H9 (cell line): ENCODE measurements around the gene SHMT1. TPM values are rescaled to one million over a fixed set of nuclear protein-coding genes. Genes with fewer than 3 reads are reported as not detected.
A peak's percentile ranks its signal among the peaks of the same experiment; 100 is the strongest.

Source experiments
- DNase-seq: peaks from one replicate; pipeline ENCODE4 v3.0.0-alpha.2; 2017
- H2AFZ ChIP-seq: one replicate; pipeline ENCODE4 v1.6.1; 2013; ENCODE audit warnings: mild to moderate bottlenecking, low read length, control low read depth, moderate library complexity
- H2AK5ac ChIP-seq: 2 replicates; pipeline ENCODE4 v1.6.1; 2013; ENCODE audit warnings: low read length, control low read depth, mixed read lengths; ENCODE audit not compliant: insufficient read length
- H2BK120ac ChIP-seq: one replicate; pipeline ENCODE4 v1.6.1; 2013; ENCODE audit warnings: low read depth, mild to moderate bottlenecking, low read length, control low read depth, inconsistent platforms; ENCODE audit not compliant: poor library complexity, severe bottlenecking
- H2BK12ac ChIP-seq: 2 replicates; pipeline ENCODE4 v1.6.1; 2013; ENCODE audit warnings: low read length, control low read depth, mixed read lengths, low read depth; ENCODE audit not compliant: insufficient read length
- H2BK15ac ChIP-seq: 2 replicates; pipeline ENCODE4 v1.6.1; 2013; ENCODE audit warnings: low read depth, low read length, control low read depth
- H2BK20ac ChIP-seq: one replicate; pipeline ENCODE4 v1.6.1; 2013; ENCODE audit warnings: low read depth, mild to moderate bottlenecking, low read length, control low read depth, inconsistent platforms; ENCODE audit not compliant: poor library complexity, severe bottlenecking
- H2BK5ac ChIP-seq: 2 replicates; pipeline ENCODE4 v1.6.1; 2013; ENCODE audit warnings: low read length, control low read depth, mixed read lengths; ENCODE audit not compliant: insufficient read length
- H3K14ac ChIP-seq: 2 replicates; pipeline ENCODE4 v1.6.1; 2013; ENCODE audit warnings: low read length, control low read depth; ENCODE audit not compliant: insufficient read depth
- H3K18ac ChIP-seq: 2 replicates; pipeline ENCODE4 v1.6.1; 2013; ENCODE audit warnings: low read depth, mild to moderate bottlenecking, mixed read lengths, low read length, control low read depth; ENCODE audit not compliant: insufficient read length
- H3K23ac ChIP-seq: 2 replicates; pipeline ENCODE4 v1.6.1; 2013; ENCODE audit warnings: low read length, control low read depth, mixed read lengths, low read depth; ENCODE audit not compliant: insufficient read length
- H3K23me2 ChIP-seq: 2 replicates; pipeline ENCODE4 v1.6.1; 2013; ENCODE audit warnings: low read depth, mild to moderate bottlenecking, mixed read lengths, low read length, control low read depth; ENCODE audit not compliant: insufficient read length, poor library complexity, severe bottlenecking
- H3K27ac ChIP-seq: 2 replicates; pipeline ENCODE4 v1.5.1; 2013; ENCODE audit warnings: low read length, control low read depth, mixed read lengths, low read depth; ENCODE audit not compliant: insufficient read length
- H3K27me3 ChIP-seq: 2 replicates; pipeline ENCODE4 v1.6.1; 2013; ENCODE audit warnings: low read length, control low read depth, inconsistent platforms; ENCODE audit not compliant: insufficient read depth
- H3K4ac ChIP-seq: 2 replicates; pipeline ENCODE4 v1.6.1; 2013; ENCODE audit warnings: low read depth, mild to moderate bottlenecking, control low read depth, inconsistent platforms, low read length, moderate library complexity
- H3K4me1 ChIP-seq: 2 replicates; pipeline ENCODE4 v1.6.1; 2013; ENCODE audit warnings: low read length, control low read depth, inconsistent platforms; ENCODE audit not compliant: insufficient read depth
- H3K4me2 ChIP-seq: 2 replicates; pipeline ENCODE4 v1.6.1; 2013; ENCODE audit warnings: low read length, control low read depth, mixed read lengths; ENCODE audit not compliant: insufficient read length, insufficient read depth
- H3K56ac ChIP-seq: 2 replicates; pipeline ENCODE4 v1.6.1; 2013; ENCODE audit warnings: low read depth, mild to moderate bottlenecking, mixed read lengths, low read length, control low read depth; ENCODE audit not compliant: insufficient read length
- H3K79me1 ChIP-seq: 2 replicates; pipeline ENCODE4 v1.6.1; 2013; ENCODE audit warnings: low read depth, mild to moderate bottlenecking, moderate library complexity, low read length, control low read depth, inconsistent platforms; ENCODE audit not compliant: insufficient read depth, poor library complexity, severe bottlenecking
- H3K79me2 ChIP-seq: 2 replicates; pipeline ENCODE4 v1.6.1; 2013; ENCODE audit warnings: low read length, control low read depth, inconsistent platforms; ENCODE audit not compliant: insufficient read depth
- H3K9ac ChIP-seq: 2 replicates; pipeline ENCODE4 v1.6.1; 2013; ENCODE audit warnings: low read length, control low read depth, mixed read lengths; ENCODE audit not compliant: insufficient read length; ENCODE audit errors: extremely low read depth
- H3K9me3 ChIP-seq: one replicate; pipeline ENCODE4 v1.6.1; 2013; ENCODE audit warnings: low read depth, low read length, inconsistent platforms; ENCODE audit not compliant: control insufficient read depth
- H3T11ph ChIP-seq: one replicate; pipeline ENCODE4 v1.6.1; 2013; ENCODE audit warnings: mild to moderate bottlenecking, low read length, control low read depth, inconsistent platforms
- H4K20me1 ChIP-seq: one replicate; pipeline ENCODE4 v1.6.1; 2013; ENCODE audit not compliant: control insufficient read depth, insufficient read length, insufficient read depth
- H4K5ac ChIP-seq: 2 replicates; pipeline ENCODE4 v1.6.1; 2013; ENCODE audit warnings: low read depth, mild to moderate bottlenecking, mixed read lengths, low read length, control low read depth; ENCODE audit not compliant: insufficient read length
- H4K8ac ChIP-seq: replicated peaks from 2 replicates; pipeline ENCODE4 v1.6.1; 2013; ENCODE audit warnings: low read length, control low read depth, mixed read lengths, low read depth; ENCODE audit not compliant: insufficient read length
- H4K91ac ChIP-seq: 2 replicates; pipeline ENCODE4 v1.6.1; 2013; ENCODE audit warnings: low read depth, mild to moderate bottlenecking, moderate library complexity, mixed read lengths, low read length, control low read depth; ENCODE audit not compliant: insufficient read length
- H3K27ac Mint-ChIP-seq, 3 experiments: 2 replicates in 2 of 3; 3 replicates in 1 of 3; pipeline ENCODE4 v1.8.0; 2020 to 2021; ENCODE audit warnings: mixed read lengths in 3 of 3, mild to moderate bottlenecking in 1 of 3, moderate library complexity in 1 of 3
- H3K27me3 Mint-ChIP-seq: 2 replicates; pipeline ENCODE4 v1.8.0; 2021; ENCODE audit warnings: low read depth, mild to moderate bottlenecking, moderate library complexity, mixed read lengths
- H3K36me3 Mint-ChIP-seq, 3 experiments: 2 replicates in 2 of 3; 3 replicates in 1 of 3; pipeline ENCODE4 v1.8.0; 2020 to 2021; ENCODE audit warnings: low read depth in 3 of 3, mixed read lengths in 3 of 3; ENCODE audit not compliant: insufficient read depth in 1 of 3
- H3K4me1 Mint-ChIP-seq, 2 experiments: 2 replicates each; pipeline ENCODE4 v1.8.0; 2020; ENCODE audit warnings: mixed read lengths in 2 of 2
- H3K4me3 Mint-ChIP-seq, 2 experiments: 2 replicates in 1 of 2; 3 replicates in 1 of 2; pipeline ENCODE4 v1.8.0; 2020 to 2021; ENCODE audit warnings: mild to moderate bottlenecking in 2 of 2, mixed read lengths in 2 of 2, moderate library complexity in 1 of 2
- H3K9me3 Mint-ChIP-seq, 2 experiments: 2 replicates in 1 of 2; 3 replicates in 1 of 2; pipeline ENCODE4 v1.8.0; 2020; ENCODE audit warnings: mild to moderate bottlenecking in 2 of 2, mixed read lengths in 2 of 2, moderate library complexity in 1 of 2
- WGBS: extraction: QIAGEN DNeasy Blood & Tissue Kit; methylation state at CpG from one replicate; pipeline ENCODE4 v1.1.7; 2013; ENCODE audit warnings: missing lambda C conversion rate, low lambda C conversion rate, mixed read lengths; ENCODE audit not compliant: insufficient read length; ENCODE audit errors: extremely low coverage; 5-methylcytosine and 5-hydroxymethylcytosine counted together
- total RNA-seq: library from RNA; stranded (reverse); gene quantifications from 2 replicates; pipeline ENCODE4 v1.2.1, GENCODE V29; 2021
- TF ChIP-seq, protein P1 (sequence below): fragments of 200-600 bp; sonication (generic); conservative IDR thresholded peaks from 3 replicates; pipeline ENCODE4 v1.8.0; 2021; ENCODE audit warnings: antibody characterized with exemption, mild to moderate bottlenecking

Gene SHMT1
- total RNA-seq, 1 experiment from 2014 or later: 42.8 TPM

DNA sequence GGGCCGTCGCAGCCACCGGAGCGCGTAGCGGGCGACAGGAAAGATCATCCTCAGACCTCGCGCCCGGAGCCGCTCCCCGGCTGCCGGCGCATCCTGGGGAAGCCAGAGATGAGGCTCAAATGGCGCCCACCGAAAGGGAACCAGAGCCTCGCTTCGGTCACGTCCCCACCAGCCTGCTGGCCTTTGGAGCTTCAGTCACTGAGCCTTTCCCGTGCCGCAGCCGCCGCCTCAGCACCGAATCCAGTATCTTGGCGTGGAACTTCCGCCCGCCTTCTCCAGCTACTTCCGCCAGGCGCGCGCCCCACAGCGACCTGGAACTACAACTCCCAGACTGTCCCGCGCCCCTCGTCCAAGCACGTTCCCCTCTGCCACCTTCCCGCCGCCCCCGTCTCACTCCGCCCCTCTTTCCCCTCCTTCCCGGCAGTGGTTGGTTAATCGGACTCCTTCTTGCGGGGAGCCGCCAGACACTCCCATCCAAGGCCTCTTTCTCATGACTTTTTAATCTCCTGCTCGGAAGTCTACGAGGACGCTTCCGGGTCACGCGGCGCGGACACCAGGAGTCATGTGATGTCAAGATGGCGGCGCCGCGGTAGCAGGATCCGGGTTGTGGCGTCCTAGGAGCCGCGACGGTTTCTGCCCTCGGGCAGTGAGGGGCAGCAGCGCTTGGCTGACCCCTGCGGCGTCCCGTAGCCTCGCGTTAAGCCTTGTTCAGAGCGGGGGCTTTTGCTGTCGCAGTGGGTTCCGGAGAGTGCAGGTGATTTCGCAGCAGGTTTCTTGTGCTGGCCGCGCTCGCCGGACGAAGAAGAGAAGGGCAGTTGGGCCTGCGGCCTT lies 48.4 kb downstream of the SHMT1 start, which contains the start of the genes SMCR8 and TOP3A:
SMCR8 (plus strand) TSS at position 563 of the 831 bp plus-strand sequence. CDS start 497 bp downstream, outside the sequence.
TOP3A (minus strand) TSS at position 264 of the 831 bp plus-strand sequence; CDS start at position 48, 216 bp downstream.
- Mint-ChIP-seq H3K27ac (peak within 1 kb of the TSS; percentile 100), H3K4me1 (peaks cover 42 to 46% of the 10 kb centered on the region in 2 experiments), H3K4me3 (peak within 1 kb of the TSS; percentile 98 to 100), H3K27me3 (no peaks in the 10 kb centered on the region), H3K9me3 (no peaks in the 10 kb centered on the region; a peak in 2 of 5 replicates), H3K36me3 (peaks cover 30 to 59% (median 58%) of the 10 kb centered on the region in 3 experiments; a peak in 6 of 7 replicates)
- peaks cover 2% of the 10 kb centered on the region; the same call in 1 of the 2 replicates for H3K4me1 ChIP-seq
- H2AK5ac ChIP-seq: no peak within 1 kb of the TSS
- H2BK120ac ChIP-seq: no peak within 1 kb of the TSS
- peaks cover 42% of the 10 kb centered on the region; the same call in 1 of the 2 replicates for H3K79me2 ChIP-seq
- no peak within 1 kb of the TSS for H3K56ac ChIP-seq
- H4K8ac ChIP-seq: no peak within 1 kb of the TSS
- peak within 1 kb of the TSS; percentile 100 for H3K4me2 ChIP-seq
- peak within 1 kb of the TSS; percentile 88 for H3K14ac ChIP-seq
- peaks cover 41% of the 10 kb centered on the region for H3K79me1 ChIP-seq
- H3K23me2 ChIP-seq: peaks cover 15% of the 10 kb centered on the region
- H3K23ac ChIP-seq: peak within 1 kb of the TSS; percentile 69
- peak within 1 kb of the TSS; percentile 36 for H3K27ac ChIP-seq
- peak; percentile 99 for DNase-seq
- no CpG with 5 or more reads among the region's 78 CpGs for WGBS
- no peak within 1 kb of the TSS for H2BK20ac ChIP-seq
- H3T11ph ChIP-seq: no peak within 1 kb of the TSS
- no peak within 1 kb of the TSS for H4K5ac ChIP-seq
- no peak within 1 kb of the TSS for H2BK12ac ChIP-seq
- H3K4ac ChIP-seq: no peak within 1 kb of the TSS
- H3K9ac ChIP-seq: peak within 1 kb of the TSS; percentile 87
- TF ChIP-seq, protein P1, sequence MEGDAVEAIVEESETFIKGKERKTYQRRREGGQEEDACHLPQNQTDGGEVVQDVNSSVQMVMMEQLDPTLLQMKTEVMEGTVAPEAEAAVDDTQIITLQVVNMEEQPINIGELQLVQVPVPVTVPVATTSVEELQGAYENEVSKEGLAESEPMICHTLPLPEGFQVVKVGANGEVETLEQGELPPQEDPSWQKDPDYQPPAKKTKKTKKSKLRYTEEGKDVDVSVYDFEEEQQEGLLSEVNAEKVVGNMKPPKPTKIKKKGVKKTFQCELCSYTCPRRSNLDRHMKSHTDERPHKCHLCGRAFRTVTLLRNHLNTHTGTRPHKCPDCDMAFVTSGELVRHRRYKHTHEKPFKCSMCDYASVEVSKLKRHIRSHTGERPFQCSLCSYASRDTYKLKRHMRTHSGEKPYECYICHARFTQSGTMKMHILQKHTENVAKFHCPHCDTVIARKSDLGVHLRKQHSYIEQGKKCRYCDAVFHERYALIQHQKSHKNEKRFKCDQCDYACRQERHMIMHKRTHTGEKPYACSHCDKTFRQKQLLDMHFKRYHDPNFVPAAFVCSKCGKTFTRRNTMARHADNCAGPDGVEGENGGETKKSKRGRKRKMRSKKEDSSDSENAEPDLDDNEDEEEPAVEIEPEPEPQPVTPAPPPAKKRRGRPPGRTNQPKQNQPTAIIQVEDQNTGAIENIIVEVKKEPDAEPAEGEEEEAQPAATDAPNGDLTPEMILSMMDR: no peak
- H2BK15ac ChIP-seq: no peak within 1 kb of the TSS
- no peaks in the 10 kb centered on the region for H3K27me3 ChIP-seq
- no peaks in the 10 kb centered on the region for H4K20me1 ChIP-seq
- H3K9me3 ChIP-seq: no peaks in the 10 kb centered on the region
- H2BK5ac ChIP-seq: no peak within 1 kb of the TSS
- peak within 1 kb of the TSS; percentile 87 for H3K18ac ChIP-seq
- H4K91ac ChIP-seq: no peak within 1 kb of the TSS
- H2AFZ ChIP-seq: no peak within 1 kb of the TSS
